Transverse colon (tissue), 4 donors: Measurements from ENCODE around the gene FOXN4.

Experiments
- EP300 ChIP-seq: sonication (generic); formaldehyde crosslinking; IDR thresholded peaks from one replicate; pipeline ENCODE4 v1.6.1; 2017; ENCODE audit warnings: antibody characterized with exemption, low read depth
- POLR2AphosphoS5 ChIP-seq, 3 donors: sonication (generic); formaldehyde crosslinking; IDR thresholded peaks; one replicate each; pipeline ENCODE4 v1.6.1; 2016; ENCODE audit warnings: antibody characterized with exemption in 3 of 3
- TF ChIP-seq, protein P1 (sequence below), 5 experiments: fragments of 200-600 bp in 3 of 5; fragments of 450-650 bp in 2 of 5; sonication (generic) in 3 of 5; IDR thresholded peaks; 1 replicate in 2 of 5; 2 replicates in 3 of 5; pipeline ENCODE4 v1.5.1; 2016 to 2017; ENCODE audit warnings: antibody characterized with exemption in 5 of 5, inconsistent platforms in 3 of 5, mild to moderate bottlenecking in 2 of 5, moderate library complexity in 1 of 5

- TF ChIP-seq, protein P1, sequence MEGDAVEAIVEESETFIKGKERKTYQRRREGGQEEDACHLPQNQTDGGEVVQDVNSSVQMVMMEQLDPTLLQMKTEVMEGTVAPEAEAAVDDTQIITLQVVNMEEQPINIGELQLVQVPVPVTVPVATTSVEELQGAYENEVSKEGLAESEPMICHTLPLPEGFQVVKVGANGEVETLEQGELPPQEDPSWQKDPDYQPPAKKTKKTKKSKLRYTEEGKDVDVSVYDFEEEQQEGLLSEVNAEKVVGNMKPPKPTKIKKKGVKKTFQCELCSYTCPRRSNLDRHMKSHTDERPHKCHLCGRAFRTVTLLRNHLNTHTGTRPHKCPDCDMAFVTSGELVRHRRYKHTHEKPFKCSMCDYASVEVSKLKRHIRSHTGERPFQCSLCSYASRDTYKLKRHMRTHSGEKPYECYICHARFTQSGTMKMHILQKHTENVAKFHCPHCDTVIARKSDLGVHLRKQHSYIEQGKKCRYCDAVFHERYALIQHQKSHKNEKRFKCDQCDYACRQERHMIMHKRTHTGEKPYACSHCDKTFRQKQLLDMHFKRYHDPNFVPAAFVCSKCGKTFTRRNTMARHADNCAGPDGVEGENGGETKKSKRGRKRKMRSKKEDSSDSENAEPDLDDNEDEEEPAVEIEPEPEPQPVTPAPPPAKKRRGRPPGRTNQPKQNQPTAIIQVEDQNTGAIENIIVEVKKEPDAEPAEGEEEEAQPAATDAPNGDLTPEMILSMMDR (IDR thresholded peaks at IDR 0.05) = no peak
- TF ChIP-seq EP300 (no peak), POLR2AphosphoS5 (IDR thresholded peaks at IDR 0.05) (no peak)
Measured at GRCh38 chr12:109336593-109336992, 27.5 kb upstream of the FOXN4 start.
